BE2C (cell line): Measurements from ENCODE around the gene APH1A.

Experiments
- DNase-seq: peaks from one replicate; pipeline ENCODE4 v3.0.0-alpha.2; 2020
- H3K27me3 ChIP-seq: fragments of 250-450 bp; sonication (Bioruptor Pico); 2 replicates; pipeline ENCODE4 v1.5.1; 2020; ENCODE audit warnings: mild to moderate bottlenecking
- H3K36me3 ChIP-seq: fragments of 250-450 bp; sonication (Bioruptor Pico); 2 replicates; pipeline ENCODE4 v1.5.1; 2020; ENCODE audit warnings: mild to moderate bottlenecking
- H3K4me1 ChIP-seq: fragments of 250-450 bp; sonication (Bioruptor Pico); 2 replicates; pipeline ENCODE4 v1.5.1; 2020
- H3K4me3 ChIP-seq: 2 replicates; pipeline ENCODE4 v1.5.1; 2011; ENCODE audit warnings: low read depth, low read length
- H3K9me3 ChIP-seq: fragments of 250-450 bp; sonication (Bioruptor Pico); 2 replicates; pipeline ENCODE4 v1.5.1; 2020
- TF ChIP-seq, protein P1 (sequence below): IDR thresholded peaks from 2 replicates; pipeline ENCODE4 v1.5.1; 2012; ENCODE audit warnings: mild to moderate bottlenecking, low read depth, low read length

APH1A gene

DNA sequence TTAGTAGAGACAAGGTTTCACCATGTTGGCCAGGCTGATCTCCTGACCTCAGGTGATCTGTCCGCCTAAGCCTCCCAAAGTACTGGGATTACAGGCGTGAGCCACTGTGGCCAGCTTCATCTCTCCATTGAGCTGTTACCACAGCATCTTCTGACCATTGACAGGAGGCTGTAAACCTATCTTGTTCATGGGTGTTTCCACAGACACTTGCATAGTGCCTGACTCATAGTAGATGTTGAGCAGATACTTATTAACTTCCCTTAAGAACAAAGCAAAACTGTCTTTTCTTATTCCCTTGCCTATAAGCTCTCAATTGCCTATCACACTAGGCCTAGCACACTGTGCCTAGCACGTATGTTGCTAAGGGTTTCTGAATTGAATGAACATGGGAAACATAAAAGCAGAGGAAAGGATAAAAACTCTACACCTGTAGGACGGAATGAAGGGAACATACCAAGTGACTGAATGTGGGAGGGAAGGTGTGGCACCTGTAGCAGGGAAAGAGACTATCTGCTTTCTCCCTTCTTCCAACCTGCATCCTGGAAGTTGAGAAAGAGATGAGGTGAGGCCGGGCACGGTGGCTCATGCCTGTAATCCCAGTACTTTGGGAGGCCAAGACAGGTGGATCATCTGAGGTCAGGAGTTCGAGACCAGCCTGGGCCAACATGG, 2.6 kb upstream of the APH1A start:
- TF ChIP-seq, protein P1, sequence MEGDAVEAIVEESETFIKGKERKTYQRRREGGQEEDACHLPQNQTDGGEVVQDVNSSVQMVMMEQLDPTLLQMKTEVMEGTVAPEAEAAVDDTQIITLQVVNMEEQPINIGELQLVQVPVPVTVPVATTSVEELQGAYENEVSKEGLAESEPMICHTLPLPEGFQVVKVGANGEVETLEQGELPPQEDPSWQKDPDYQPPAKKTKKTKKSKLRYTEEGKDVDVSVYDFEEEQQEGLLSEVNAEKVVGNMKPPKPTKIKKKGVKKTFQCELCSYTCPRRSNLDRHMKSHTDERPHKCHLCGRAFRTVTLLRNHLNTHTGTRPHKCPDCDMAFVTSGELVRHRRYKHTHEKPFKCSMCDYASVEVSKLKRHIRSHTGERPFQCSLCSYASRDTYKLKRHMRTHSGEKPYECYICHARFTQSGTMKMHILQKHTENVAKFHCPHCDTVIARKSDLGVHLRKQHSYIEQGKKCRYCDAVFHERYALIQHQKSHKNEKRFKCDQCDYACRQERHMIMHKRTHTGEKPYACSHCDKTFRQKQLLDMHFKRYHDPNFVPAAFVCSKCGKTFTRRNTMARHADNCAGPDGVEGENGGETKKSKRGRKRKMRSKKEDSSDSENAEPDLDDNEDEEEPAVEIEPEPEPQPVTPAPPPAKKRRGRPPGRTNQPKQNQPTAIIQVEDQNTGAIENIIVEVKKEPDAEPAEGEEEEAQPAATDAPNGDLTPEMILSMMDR, result no peak
- no peaks in the 10 kb centered on the region for H3K4me1 ChIP-seq
- H3K4me3 ChIP-seq, result no peak overlapping the region
- no peaks in the 10 kb centered on the region for H3K9me3 ChIP-seq
- H3K27me3 ChIP-seq, result no peaks in the 10 kb centered on the region
- peaks cover 10% of the 10 kb centered on the region for H3K36me3 ChIP-seq
- DNase-seq, result no peak

DNA sequence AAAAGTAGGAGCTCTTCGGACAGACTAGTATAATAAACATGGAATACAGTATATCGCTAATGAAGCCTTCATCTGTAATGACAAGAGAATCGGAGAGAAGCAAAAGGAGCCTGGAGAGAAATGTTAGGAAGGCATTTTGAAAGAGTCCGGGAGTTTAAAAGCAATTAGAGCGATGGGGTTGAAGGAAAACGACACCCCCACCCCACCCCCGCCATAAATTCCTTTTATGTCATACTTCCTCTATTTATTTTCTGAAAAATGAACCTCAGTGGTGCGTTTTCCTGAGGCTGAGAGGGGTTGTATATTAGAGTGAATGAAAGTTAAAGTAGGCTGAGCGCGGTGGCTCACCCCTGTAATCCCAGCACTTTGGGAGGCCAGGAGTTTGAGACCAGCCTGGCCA, 635 bp upstream of the APH1A start:
- H3K36me3 ChIP-seq, result peaks cover 20% of the 10 kb centered on the region
- TF ChIP-seq, protein P1, result no peak
- no peak for DNase-seq
- H3K4me1 ChIP-seq, result no peaks in the 10 kb centered on the region
- no peaks in the 10 kb centered on the region for H3K9me3 ChIP-seq
- peak overlapping the region; percentile 98 for H3K4me3 ChIP-seq
- no peaks in the 10 kb centered on the region for H3K27me3 ChIP-seq

DNA sequence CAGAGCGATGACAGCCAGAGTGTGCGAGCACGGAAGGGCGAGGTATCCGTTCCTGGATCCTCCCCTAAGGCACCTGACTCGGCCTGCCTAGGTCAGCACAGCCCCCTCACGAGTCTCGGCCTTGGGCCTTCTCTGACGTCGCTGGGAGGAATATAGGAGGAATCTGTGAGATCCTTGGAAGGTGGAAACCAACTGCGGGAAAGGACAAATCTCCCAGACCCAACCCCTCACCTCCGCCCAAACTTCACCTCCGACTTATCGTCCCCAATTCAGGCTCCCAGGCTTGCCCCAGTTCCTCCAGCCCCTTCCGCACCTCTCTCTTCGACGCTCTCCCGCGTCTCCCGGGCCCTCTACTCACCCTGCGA, 494 bp downstream of the APH1A start:
- no peaks in the 10 kb centered on the region for H3K4me1 ChIP-seq
- DNase-seq, result no peak
- TF ChIP-seq, protein P1, result no peak

DNA sequence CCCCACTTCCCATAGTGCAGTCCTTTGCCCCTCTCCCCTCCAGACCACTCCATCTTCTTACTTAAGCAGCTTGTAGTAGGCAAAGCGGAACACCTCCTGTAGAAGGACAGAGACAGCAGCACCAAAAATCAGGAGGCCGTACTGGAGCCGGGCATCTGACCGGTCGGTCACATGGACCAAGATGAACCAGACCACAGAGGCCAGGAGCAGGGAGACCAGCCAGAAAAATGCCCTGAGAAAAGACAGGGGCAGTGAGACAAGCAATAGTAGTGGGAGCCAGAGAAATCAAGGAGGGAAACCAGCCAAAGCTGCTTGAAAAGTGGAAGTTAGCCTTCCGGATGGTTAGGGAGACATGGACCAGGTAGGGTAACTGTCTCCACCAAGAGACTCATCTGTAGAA, 920 bp downstream of the APH1A start:
- TF ChIP-seq, protein P1, result no peak
- peak overlapping the region; percentile 98 for H3K4me3 ChIP-seq
- H3K4me1 ChIP-seq, result no peaks in the 10 kb centered on the region
- no peaks in the 10 kb centered on the region for H3K9me3 ChIP-seq
- no peak for DNase-seq
- peaks cover 20% of the 10 kb centered on the region for H3K36me3 ChIP-seq
- no peaks in the 10 kb centered on the region for H3K27me3 ChIP-seq

More for the DNA sequence above, 494 bp downstream of the APH1A start:
- Histone ChIP-seq H3K36me3 (peaks cover 20% of the 10 kb centered on the region), H3K4me3 (peak overlapping the region; percentile 98), H3K9me3 (no peaks in the 10 kb centered on the region), H3K27me3 (no peaks in the 10 kb centered on the region)

DNA sequence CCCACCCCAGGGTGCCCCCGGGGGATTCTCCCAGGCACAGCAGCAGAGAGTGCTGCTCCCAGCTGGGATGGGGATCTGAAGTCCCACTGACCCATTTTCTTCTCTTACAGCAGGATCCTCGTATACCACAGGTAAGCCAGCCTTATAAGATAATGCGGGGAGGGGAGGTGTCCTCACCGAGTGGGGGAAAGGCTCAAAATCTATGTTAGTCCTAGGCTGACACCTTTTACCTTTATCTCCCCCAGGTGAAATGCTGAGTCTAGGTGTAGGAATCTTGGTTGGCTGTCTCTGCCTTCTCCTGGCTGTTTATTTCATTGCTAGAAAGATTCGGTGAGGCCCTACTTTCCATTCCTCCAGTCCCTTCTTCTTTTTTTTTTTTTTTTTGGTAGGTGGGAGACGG, 5.3 kb downstream of the APH1A start:
- H3K9me3 ChIP-seq, result no peaks in the 10 kb centered on the region
- H3K4me3 ChIP-seq, result no peak overlapping the region
- no peaks in the 10 kb centered on the region for H3K27me3 ChIP-seq
- TF ChIP-seq, protein P1, result no peak
- no peak for DNase-seq
- no peaks in the 10 kb centered on the region for H3K4me1 ChIP-seq
- H3K36me3 ChIP-seq, result peaks cover 20% of the 10 kb centered on the region

DNA sequence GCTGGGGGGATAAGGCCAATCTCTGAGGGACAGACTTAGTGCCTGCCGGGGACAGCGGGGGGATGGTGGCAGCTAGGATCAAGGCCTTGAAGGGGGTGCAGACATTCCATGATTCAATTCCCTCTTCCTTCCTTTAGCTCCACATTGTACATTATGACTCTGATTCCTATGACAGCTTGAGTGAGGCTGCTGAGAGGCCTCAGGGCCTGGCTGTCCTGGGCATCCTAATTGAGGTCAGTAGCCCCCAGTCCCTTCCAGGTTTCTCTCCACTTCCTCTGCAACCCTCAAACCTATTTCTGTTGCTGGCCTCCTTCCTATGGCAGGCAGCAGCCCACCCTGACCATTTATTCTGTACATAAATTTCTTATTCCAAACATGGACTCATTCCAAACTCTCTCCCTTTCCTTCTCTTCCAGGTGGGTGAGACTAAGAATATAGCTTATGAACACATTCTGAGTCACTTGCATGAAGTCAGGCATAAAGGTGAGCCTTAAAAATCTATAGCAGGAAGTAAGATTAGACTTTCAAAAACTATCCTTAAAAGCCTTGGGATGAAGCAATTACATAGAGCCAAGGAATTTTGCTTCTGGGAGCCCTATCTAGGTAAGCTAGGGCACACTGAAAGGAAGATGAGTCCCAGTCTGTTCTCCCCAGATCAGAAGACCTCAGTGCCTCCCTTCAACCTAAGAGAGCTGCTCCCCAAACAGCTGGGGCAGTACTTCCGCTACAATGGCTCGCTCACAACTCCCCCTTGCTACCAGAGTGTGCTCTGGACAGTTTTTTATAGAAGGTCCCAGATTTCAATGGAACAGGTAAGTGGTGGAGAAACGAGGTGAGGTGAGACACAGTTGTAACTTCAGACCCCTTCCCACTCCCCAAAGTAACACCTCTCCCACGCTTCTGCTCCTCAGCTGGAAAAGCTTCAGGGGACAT, 6.2 kb downstream of the APH1A start:
- Histone ChIP-seq H3K27me3 (no peaks in the 10 kb centered on the region), H3K4me1 (no peaks in the 10 kb centered on the region), H3K9me3 (no peaks in the 10 kb centered on the region), H3K4me3 (no peak overlapping the region), H3K36me3 (peaks cover 20% of the 10 kb centered on the region)
- no peak for DNase-seq
- TF ChIP-seq, protein P1, result no peak
